Gastroesophageal sphincter (tissue), 4 donors: ENCODE results near the gene DISP2. TPM values are rescaled to one million over a fixed set of nuclear protein-coding genes. Genes with fewer than 3 reads are reported as not detected.

ENCODE experiments used
- ATAC-seq: fragments of 150-250 bp; one replicate; pipeline ENCODE4 v1.9.1; 2016; ENCODE audit warnings: mild to moderate bottlenecking, moderate library complexity
- H3K27ac ChIP-seq, 4 donors: fragments of 200-600 bp; sonication (generic) in 3 of 4; 1 replicate in 3 of 4; 2 replicates in 1 of 4; pipeline ENCODE4 v1.5.1; 2016 to 2019
- H3K27me3 ChIP-seq: fragments of 200-600 bp; sonication (generic); one replicate; pipeline ENCODE4 v1.5.1; 2019
- H3K36me3 ChIP-seq, 2 donors: fragments of 200-600 bp; sonication (generic); one replicate each; pipeline ENCODE4 v1.5.1; 2019; ENCODE audit warnings: control low read depth in 1 of 2
- H3K4me1 ChIP-seq, 3 donors: fragments of 200-600 bp; sonication (generic); 1 replicate in 2 of 3; 2 replicates in 1 of 3; pipeline ENCODE4 v1.5.1; 2016 to 2019; ENCODE audit warnings: control low read depth in 2 of 3
- H3K4me3 ChIP-seq, 2 donors: fragments of 200-600 bp; sonication (generic); one replicate each; pipeline ENCODE4 v1.5.1; 2019; ENCODE audit warnings: mild to moderate bottlenecking in 1 of 2, moderate library complexity in 1 of 2
- H3K9me3 ChIP-seq, 3 donors: fragments of 200-600 bp; sonication (generic); one replicate each; pipeline ENCODE4 v1.5.1; 2017 to 2019; ENCODE audit warnings: control low read depth in 2 of 3
- EP300 ChIP-seq: sonication (generic); formaldehyde crosslinking; IDR thresholded peaks from one replicate; pipeline ENCODE4 v1.6.1; 2017; ENCODE audit warnings: antibody characterized with exemption, mild to moderate bottlenecking
- POLR2A ChIP-seq, 2 donors: fragments of 450-650 bp; IDR thresholded peaks; one replicate each; pipeline ENCODE4 v1.6.1; 2017; ENCODE audit warnings: antibody characterized with exemption in 2 of 2, mild to moderate bottlenecking in 2 of 2, moderate library complexity in 1 of 2
- POLR2AphosphoS5 ChIP-seq: sonication (generic); formaldehyde crosslinking; IDR thresholded peaks from one replicate; pipeline ENCODE4 v1.6.1; 2017; ENCODE audit warnings: antibody characterized with exemption
- WGBS, 2 donors: methylation state at CpG; one replicate each; pipeline ENCODE4 v1.1.5; 2018; ENCODE audit warnings: low coverage in 1 of 2; 5-methylcytosine and 5-hydroxymethylcytosine counted together
- total RNA-seq, 4 donors: library from RNA; depleted of rRNA; stranded (reverse); fragments of >200 nt; gene quantifications; one replicate each; pipeline ENCODE4 v1.1.0, GENCODE V29; 2016
- TF ChIP-seq, protein P1 (sequence below), 4 experiments: fragments of 200-600 bp in 2 of 4; fragments of 450-650 bp in 2 of 4; sonication (generic) in 1 of 4; IDR thresholded peaks; one replicate each; pipeline ENCODE4 v1.5.1; 2017 to 2019; ENCODE audit warnings: antibody characterized with exemption in 4 of 4, mild to moderate bottlenecking in 2 of 4, moderate library complexity in 2 of 4

DISP2 gene
- total RNA-seq, 4 donors from 2014 or later = 0.07 to 0.19 (median 0.15) TPM

- H3K4me3 ChIP-seq = peak overlapping the region in 1 of 2 donors; percentile 60
- no CpG with 5 or more reads among the region's 19 CpGs for WGBS, 2 donors
- peaks cover 0 to 100% (median 60%) of the 10 kb centered on the region in 3 donors for H3K4me1 ChIP-seq
- no peaks in the 10 kb centered on the region for H3K9me3 ChIP-seq
- peaks cover 0 to 31% of the 10 kb centered on the region in 2 donors for H3K36me3 ChIP-seq
- no peak for ATAC-seq
- TF ChIP-seq POLR2A (IDR thresholded peaks at IDR 0.05) (no peak), EP300 (no peak), POLR2AphosphoS5 (no peak)
- TF ChIP-seq, protein P1, sequence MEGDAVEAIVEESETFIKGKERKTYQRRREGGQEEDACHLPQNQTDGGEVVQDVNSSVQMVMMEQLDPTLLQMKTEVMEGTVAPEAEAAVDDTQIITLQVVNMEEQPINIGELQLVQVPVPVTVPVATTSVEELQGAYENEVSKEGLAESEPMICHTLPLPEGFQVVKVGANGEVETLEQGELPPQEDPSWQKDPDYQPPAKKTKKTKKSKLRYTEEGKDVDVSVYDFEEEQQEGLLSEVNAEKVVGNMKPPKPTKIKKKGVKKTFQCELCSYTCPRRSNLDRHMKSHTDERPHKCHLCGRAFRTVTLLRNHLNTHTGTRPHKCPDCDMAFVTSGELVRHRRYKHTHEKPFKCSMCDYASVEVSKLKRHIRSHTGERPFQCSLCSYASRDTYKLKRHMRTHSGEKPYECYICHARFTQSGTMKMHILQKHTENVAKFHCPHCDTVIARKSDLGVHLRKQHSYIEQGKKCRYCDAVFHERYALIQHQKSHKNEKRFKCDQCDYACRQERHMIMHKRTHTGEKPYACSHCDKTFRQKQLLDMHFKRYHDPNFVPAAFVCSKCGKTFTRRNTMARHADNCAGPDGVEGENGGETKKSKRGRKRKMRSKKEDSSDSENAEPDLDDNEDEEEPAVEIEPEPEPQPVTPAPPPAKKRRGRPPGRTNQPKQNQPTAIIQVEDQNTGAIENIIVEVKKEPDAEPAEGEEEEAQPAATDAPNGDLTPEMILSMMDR (IDR thresholded peaks at IDR 0.05) = no peak
- peak overlapping the region; percentile 96 to 98 (median 98) for H3K27ac ChIP-seq
- H3K27me3 ChIP-seq = no peaks in the 10 kb centered on the region
These were observed 20.4 kb upstream of the DISP2 start for GRCh38 chr15:40337597-40337996.

DNA sequence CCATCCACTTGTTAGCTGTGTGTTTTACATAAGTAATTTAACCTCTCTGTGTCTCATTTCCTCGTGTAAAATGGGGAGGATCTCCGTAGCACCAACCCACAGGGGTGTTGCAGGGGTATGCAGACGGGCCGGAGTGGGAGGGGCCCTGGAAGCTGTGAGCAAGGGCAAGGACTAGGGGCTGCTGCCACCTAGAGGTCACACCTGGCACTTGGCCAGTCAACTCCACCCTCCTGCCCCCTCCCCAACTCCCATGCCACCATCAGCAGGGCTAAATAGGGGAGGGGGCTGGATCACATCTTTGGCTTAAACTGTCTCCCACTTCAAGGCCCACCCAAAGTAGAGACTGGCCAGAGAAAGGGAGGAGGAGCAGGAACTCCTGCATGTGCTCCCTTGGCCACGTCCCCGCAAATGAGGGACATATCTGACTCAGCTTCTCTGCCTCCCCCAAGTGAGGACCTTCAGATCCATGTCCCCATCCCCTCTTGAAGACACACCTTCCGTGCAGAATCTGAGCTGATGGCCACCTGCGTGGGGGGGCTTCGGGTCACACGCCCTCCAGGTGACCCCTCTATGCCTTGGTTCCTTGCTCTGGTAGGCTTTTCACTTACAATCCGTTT lies 19.9 kb upstream of the DISP2 start:
- Histone ChIP-seq H3K4me1 (peaks cover 0 to 100% (median 60%) of the 10 kb centered on the region in 3 donors), H3K27ac (peak overlapping the region; percentile 96 to 98 (median 98)), H3K27me3 (no peaks in the 10 kb centered on the region), H3K36me3 (peaks cover 0 to 31% of the 10 kb centered on the region in 2 donors), H3K9me3 (no peaks in the 10 kb centered on the region), H3K4me3 (peak overlapping the region in 1 of 2 donors; percentile 60)
- TF ChIP-seq, protein P1 (IDR thresholded peaks at IDR 0.05) = peak in 3 of 4 experiments; percentile 47 to 81 (median 58)
- TF ChIP-seq POLR2AphosphoS5 (peak; percentile 8), POLR2A (IDR thresholded peaks at IDR 0.05) (no peak)
- 0 to 57% methylated on average over 1 to 7 of the region's 11 CpGs for WGBS, 2 donors
- peak; percentile 14 for ATAC-seq

- Histone ChIP-seq H3K27me3 (no peaks in the 10 kb centered on the region), H3K27ac (peak overlapping the region; percentile 96 to 98 (median 98)), H3K9me3 (no peaks in the 10 kb centered on the region), H3K4me3 (peak overlapping the region; percentile 51 to 60), H3K36me3 (peaks cover 0 to 31% of the 10 kb centered on the region in 2 donors), H3K4me1 (peaks cover 0 to 100% (median 58%) of the 10 kb centered on the region in 3 donors)
- 100% methylated on average over 1 of the region's 11 CpGs; no CpG with 5 or more reads in 1 of the 2 donors for WGBS, 2 donors
- TF ChIP-seq POLR2A (IDR thresholded peaks at IDR 0.05) (peak in 1 of 2 donors; percentile 24), POLR2AphosphoS5 (peak; percentile 83)
- TF ChIP-seq, protein P1 (IDR thresholded peaks at IDR 0.05) = no peak
- ATAC-seq = peak; percentile 39
These were observed 18.9 kb upstream of the DISP2 start for GRCh38 chr15:40338921-40339620.

- H3K4me1 ChIP-seq = peaks cover 0 to 100% (median 58%) of the 10 kb centered on the region in 3 donors
These were observed 18.4 kb upstream of the DISP2 start for GRCh38 chr15:40339621-40339945.

More at GRCh38 chr15:40339621-40339945, 18.4 kb upstream of the DISP2 start:
- no peaks in the 10 kb centered on the region for H3K9me3 ChIP-seq
- peaks cover 0 to 31% of the 10 kb centered on the region in 2 donors for H3K36me3 ChIP-seq
- H3K27me3 ChIP-seq = no peaks in the 10 kb centered on the region
- no peak for ATAC-seq
- peak overlapping the region; percentile 96 to 98 (median 98) for H3K27ac ChIP-seq
- WGBS, 2 donors = no CpG with 5 or more reads among the region's 7 CpGs
- H3K4me3 ChIP-seq = peak overlapping the region; percentile 51 to 60
- TF ChIP-seq, protein P1 (IDR thresholded peaks at IDR 0.05) = no peak
